ENCODE measurements around the gene NEK9.
"Not testable (repeated sequence)": the region's sequence is repeated elsewhere in the genome, so short reads cannot be mapped to it uniquely, and the experiment has no call there.

NEK9 gene

GRCh38 chr14:75069121-75069810, 57.6 kb downstream of the NEK9 start, which contains the start of gene ZC2HC1C:
Gene ZC2HC1C (plus strand): TSS chr14:75069641. CDS start chr14:75070574, 933 bp downstream.
- peak within 1 kb of the TSS; percentile 64 for H3K27ac ChIP-seq
- DNase-seq (ENCODE audit: low read depth, low spot score) = no peak

DNA sequence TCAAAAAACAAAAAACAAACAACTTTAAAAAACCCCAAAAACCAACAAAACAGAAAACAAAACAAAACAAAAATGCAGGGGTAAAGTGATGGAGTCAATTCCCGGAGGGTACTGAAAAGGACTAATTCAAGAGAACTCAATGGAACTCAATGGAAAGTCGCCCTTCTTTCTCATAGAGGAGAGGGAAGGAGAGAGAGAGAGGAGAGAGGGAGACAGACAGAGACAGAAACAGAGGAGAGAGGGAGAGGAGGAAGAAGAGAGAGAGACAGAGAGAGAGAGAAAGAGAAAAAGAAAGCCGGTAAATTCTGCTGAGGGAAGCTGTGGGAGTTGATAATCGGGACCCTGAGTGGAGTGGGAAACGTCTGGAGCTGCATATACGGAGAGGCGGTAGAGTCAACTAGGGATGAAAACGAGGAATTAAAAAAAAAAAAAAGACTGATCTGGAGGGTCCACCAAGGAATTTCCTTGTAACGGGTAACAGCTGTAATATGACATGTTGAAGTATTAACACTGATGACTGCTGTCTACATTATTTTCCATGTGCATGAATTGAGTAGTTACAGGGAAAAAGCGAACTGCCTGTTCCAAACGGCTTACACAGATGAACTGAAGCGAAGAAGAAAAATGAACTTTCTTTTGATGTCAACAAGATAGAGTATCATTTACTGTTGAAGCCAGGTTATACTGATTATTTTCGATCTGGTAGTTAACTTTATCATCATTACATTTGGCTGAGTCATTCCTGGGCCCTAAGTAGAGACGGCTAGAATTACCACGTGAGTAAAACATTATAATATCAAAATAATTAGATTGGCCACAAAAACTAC, 58.3 kb downstream of the NEK9 start:
- peak overlapping the region; percentile 64 for H3K27ac ChIP-seq
- no peak for DNase-seq (ENCODE audit: low read depth, low spot score)

DNA sequence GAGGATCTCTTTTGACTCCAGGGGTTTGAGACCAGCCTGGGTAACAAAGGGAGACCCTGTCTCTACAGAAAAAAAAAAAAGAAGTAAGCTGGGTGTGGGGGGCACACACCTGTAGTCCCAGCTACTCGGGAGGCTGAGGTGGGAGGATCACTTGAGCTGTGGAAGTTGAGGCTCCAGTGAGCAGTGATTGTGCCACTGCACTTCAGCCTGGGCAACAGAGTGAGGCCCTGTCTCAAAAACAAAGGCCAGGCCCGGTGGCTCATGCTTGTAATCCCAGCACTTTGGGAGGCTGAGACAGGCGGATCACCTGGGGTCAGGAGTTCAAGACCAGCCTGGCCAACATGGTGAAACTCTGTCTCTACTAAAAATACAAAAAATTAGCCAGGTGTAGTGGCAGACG, 59.1 kb downstream of the NEK9 start:
- not testable (repeated sequence) for H3K27ac ChIP-seq; DNase-seq (ENCODE audit: low read depth, low spot score)

DNA sequence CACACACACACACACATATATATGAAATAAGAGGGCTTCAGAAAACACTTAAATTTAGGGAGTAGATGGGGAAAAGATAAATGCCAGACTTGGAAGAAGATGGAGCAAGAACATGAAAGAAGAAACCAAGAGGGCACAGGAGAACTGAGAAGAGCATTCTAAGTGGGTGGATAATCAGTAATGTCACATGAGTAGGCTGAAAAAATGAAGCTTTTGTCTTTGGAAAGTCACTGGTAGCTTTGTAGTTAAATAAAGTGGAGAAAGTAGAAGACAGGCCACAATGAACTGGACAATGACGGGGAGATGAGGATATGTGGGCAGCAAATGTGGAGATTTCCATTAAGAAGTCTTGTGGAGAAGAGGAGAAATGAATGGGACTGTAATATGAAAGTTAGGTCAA, 59.6 kb downstream of the NEK9 start:
- DNase-seq (ENCODE audit: low read depth, low spot score) = no peak

GRCh38 chr14:75066691-75067090, 60.2 kb downstream of the NEK9 start:
- DNase-seq (ENCODE audit: low read depth, low spot score) = no peak
- H3K27ac ChIP-seq = no peak overlapping the region

More for the DNA sequence above, 59.6 kb downstream of the NEK9 start:
- no peak overlapping the region for H3K27ac ChIP-seq

GRCh38 chr14:75064205-75064567, 62.7 kb downstream of the NEK9 start:
- no peak for DNase-seq (ENCODE audit: low read depth, low spot score)
- peak overlapping the region; percentile 73 for H3K27ac ChIP-seq

DNA sequence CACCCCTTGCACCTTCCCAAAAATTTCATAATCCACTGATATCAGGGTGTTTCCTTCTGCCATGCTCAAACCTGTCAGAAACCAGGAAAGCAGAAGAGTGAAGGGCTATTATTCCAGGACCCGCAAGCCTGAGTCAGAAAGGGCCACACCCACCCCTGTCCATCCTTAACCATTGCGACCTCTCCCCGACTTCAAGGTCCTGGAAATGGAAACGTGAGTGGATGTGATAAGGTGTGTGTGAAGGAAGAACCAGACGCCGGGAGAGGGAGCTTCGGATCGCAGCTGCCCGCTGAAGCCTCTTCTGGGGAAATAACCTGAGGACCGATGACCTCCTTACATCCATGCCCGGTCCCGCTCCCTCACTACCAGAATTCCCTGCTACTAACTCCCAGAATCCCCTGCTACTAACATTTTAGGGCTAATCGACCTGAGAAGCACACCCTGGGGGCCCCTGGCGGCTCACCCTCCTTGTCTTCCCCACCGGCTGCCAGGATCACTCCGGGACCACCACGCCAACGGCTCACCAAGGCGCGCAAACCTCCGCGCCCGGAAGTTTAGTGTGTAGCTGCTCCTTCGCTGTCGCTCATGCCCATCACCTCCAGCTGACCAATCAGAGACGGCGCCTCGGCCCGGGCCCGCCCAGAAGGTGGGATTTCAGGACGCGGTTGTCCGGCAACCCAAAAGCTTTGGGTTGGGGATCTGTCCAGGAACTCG, 63.2 kb downstream of the NEK9 start, which contains the start of gene ACYP1:
ACYP1 (minus strand) TSS at position 534 of the 714 bp plus-strand sequence; CDS start at position 63, 471 bp downstream.
- no peak for DNase-seq (ENCODE audit: low read depth, low spot score)
- peak within 1 kb of the TSS; percentile 73 for H3K27ac ChIP-seq

DNA sequence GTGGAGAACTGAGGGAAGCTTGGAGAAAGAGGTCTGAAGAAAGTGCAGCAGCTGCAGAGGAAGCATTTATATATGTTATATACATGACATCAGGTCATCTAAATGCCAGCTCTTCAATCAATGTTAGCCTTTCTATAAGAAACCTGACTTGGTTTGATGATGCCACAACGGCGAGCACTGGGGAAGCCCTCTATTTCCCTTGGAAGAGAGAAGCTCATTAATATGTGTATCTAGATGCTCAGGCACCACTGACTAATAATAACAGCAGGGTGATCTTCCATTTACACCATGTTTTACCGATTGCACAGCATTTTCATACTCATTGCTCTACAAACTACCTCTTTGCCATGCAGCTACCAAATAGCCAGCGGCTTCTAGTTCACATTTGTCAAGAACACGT, 63.8 kb downstream of the NEK9 start:
- DNase-seq (ENCODE audit: low read depth, low spot score) = no peak
- peak overlapping the region; percentile 73 for H3K27ac ChIP-seq

- peak overlapping the region; percentile 13 for H3K27ac ChIP-seq
- no peak for DNase-seq (ENCODE audit: low read depth, low spot score)
Observed at GRCh38 chr14:75060420-75060819, 66.4 kb downstream of the NEK9 start.

DNA sequence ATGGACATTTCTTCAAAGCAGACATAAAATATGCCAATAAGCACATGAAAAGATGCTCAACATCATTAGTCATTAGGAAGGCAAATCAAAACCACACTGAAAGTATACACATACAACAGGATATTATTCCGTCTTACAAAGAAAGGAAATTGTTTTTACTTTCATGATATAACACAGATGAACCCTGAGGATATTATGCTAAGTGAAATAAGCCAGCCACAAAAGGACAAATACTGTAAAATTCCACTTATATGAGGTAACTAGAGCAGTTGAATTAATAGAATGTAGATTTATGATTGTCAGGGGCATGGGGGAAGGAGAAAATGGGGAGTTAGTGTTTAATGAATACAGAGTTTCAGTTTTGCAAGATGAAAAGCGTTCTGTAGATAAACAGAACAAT, 67.2 kb downstream of the NEK9 start:
- peak overlapping the region; percentile 13 for H3K27ac ChIP-seq
- DNase-seq (ENCODE audit: low read depth, low spot score) = no peak

- DNase-seq (ENCODE audit: low read depth, low spot score) = no peak
- H3K27ac ChIP-seq = no peak overlapping the region
Observed at GRCh38 chr14:75054421-75054820, 72.4 kb downstream of the NEK9 start.

GRCh38 chr14:75053396-75054291, 73.2 kb downstream of the NEK9 start:
- DNase-seq (ENCODE audit: low read depth, low spot score) = no peak
- H3K27ac ChIP-seq = no peak overlapping the region

DNA sequence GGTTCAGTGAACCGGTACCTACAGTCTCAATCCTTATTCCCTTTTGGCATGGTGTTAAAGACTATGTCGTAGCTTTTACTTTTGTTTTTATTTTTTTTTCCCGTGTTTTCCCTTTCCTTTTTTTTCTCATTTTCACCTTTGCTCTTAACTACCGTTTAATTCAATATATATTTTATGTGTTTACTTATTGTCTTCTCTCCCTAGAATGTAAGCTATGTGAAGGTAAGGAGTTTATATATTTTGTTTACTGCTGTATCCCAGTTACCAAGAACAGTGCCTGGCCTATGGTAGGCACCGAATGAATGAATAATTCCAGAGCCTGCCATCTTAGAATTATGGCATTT, 75.3 kb downstream of the NEK9 start:
- no peak overlapping the region for H3K27ac ChIP-seq
- no peak for DNase-seq (ENCODE audit: low read depth, low spot score)

- DNase-seq (ENCODE audit: low read depth, low spot score) = no peak
- peak within 1 kb of the TSS; percentile 23 for H3K27ac ChIP-seq
Observed at GRCh38 chr14:75050852-75051555, 75.8 kb downstream of the NEK9 start, which contains the start of gene MLH3. Gene MLH3 (minus strand): TSS chr14:75051467. CDS start chr14:75049655, 1,812 bp downstream.

GRCh38 chr14:75049731-75050201, 77.1 kb downstream of the NEK9 start:
- no peak overlapping the region for H3K27ac ChIP-seq
- DNase-seq (ENCODE audit: low read depth, low spot score) = no peak

DNA sequence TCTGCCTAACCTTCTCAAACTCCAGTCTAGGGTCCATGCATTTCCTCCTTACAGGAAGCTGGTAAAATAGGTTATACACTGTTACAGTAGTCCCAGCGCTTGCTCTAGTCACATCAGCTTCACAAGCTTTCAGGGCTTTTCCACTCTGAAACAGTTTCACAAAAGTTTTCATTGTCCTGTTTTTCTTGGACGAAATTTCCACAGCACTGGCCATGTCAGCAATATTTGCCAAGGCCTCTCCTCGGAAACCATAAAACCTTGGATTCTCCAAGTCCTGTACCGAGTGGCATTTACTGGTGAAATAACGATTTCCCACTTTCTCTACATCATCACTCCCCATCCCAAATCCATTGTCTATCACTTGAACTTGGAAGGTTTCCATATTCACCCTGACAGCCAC, 77.7 kb downstream of the NEK9 start:
- DNase-seq (ENCODE audit: low read depth, low spot score) = no peak
- H3K27ac ChIP-seq = no peak overlapping the region

DNA sequence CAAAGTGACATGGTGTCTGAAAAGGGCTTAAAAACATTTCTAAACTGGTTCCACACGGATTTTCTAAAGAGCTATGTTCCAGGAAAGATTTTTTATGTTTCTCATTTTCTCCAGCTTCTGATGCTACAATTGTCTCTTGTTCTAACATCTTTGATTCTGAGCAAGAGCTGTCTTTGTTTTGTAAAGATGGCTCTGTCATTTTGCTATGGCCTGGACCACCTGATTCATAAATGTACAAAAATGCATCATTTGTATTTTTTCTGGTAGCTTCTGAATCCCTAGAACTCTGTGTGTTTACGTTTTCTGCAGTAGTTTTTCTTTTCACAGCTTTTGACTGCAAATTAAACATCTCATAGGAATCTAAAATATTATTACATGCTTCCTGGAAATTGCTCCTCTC, 78.7 kb downstream of the NEK9 start:
- no peak overlapping the region for H3K27ac ChIP-seq

DNA sequence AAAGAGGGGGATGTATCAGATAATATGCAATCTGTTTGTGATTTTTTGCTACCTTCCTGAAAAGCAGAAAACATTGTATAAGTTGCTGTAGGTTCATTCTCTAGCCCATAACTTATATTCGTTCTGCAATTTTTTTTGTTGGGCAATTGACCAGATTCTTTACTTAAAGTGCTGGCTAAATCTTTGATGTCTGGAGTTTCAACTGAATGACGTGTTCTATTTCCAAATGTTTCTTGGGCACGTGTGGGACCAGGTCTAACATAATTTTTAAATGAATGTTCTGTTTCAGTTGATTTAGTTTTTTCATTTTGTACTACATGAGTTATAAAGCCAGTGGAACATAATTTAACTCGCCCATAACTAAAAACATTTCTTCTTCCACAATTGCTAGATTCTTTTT, 79.3 kb downstream of the NEK9 start:
- DNase-seq (ENCODE audit: low read depth, low spot score) = no peak
- no peak overlapping the region for H3K27ac ChIP-seq

More for the DNA sequence above, 78.7 kb downstream of the NEK9 start:
- no peak for DNase-seq (ENCODE audit: low read depth, low spot score)

GRCh38 chr14:75046899-75047298, 79.9 kb downstream of the NEK9 start:
- H3K27ac ChIP-seq = no peak overlapping the region
- DNase-seq (ENCODE audit: low read depth, low spot score) = no peak
